Measurements from ENCODE around the gene OR8H1. TPM values are rescaled to one million over a fixed set of nuclear protein-coding genes. Genes with fewer than 3 reads are reported as not detected.

Gene OR8H1, protein sequence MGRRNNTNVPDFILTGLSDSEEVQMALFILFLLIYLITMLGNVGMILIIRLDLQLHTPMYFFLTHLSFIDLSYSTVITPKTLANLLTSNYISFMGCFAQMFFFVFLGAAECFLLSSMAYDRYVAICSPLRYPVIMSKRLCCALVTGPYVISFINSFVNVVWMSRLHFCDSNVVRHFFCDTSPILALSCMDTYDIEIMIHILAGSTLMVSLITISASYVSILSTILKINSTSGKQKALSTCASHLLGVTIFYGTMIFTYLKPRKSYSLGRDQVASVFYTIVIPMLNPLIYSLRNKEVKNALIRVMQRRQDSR
- total RNA-seq = not detected in 2 replicates

DNA sequence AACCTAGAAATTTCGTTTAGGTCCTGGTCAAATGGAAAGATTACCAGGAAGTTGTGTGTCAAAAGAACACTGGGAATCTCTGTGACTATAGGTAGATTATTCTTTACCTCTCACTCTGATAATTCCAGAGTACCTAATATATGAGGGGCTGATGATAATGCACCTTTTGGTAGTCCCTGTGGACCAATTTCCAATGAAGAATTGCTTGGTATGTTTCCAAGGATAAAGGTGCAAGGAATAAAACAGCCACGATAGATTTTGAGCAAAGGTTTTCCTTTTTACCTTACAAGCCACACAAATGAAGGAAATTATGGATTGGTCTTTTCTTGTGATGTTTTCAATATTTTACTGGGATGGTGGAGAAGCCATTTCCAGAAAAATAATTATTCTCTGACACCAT lies at the start of gene OR8H1:
TSS of gene OR8H1 (minus strand) at position 101 of the 400 bp plus-strand sequence. CDS start 1,192 bp downstream, outside the sequence.
- DNase-seq (ENCODE audit: low read depth) = no peak
- no peak within 1 kb of the TSS for H3K4me3 ChIP-seq (ENCODE audit: low read depth, low read length)
- no peak for TF ChIP-seq CTCF (IDR thresholded peaks at IDR 0.05; ENCODE audit: insufficient read depth, low read depth, low read length)

- TF ChIP-seq CTCF (IDR thresholded peaks at IDR 0.05; ENCODE audit: insufficient read depth, low read depth, low read length) = no peak
- H3K4me3 ChIP-seq (ENCODE audit: low read depth, low read length) = no peak overlapping the region
- no peak for DNase-seq (ENCODE audit: low read depth)
Observed at GRCh38 chr11:56340289-56340688, 48.2 kb upstream of the OR8H1 start.

DNA sequence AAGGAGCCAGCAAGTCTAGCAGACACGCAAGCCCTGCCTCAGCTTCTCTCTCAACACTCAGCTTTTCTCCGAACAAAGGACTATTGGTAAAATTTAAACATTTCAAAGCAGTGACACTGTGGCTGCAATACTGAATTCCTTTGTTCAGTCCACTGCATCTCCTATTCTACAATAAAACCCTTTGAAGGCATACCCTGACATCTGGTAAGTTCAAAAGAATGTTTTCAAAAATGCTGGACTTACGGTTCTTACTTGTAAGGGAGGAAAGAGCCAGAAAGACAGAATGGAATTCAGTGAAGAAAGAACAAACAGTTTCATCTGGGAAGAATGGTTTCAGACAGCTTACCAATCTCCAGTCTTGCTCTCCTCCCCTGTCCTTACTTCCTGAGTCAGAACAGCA lies 41.1 kb upstream of the OR8H1 start:
- no peak for DNase-seq (ENCODE audit: low read depth)
- TF ChIP-seq CTCF (IDR thresholded peaks at IDR 0.05; ENCODE audit: insufficient read depth, low read depth, low read length) = no peak
- H3K4me3 ChIP-seq (ENCODE audit: low read depth, low read length) = no peak overlapping the region

GRCh38 chr11:56331861-56332491 lies 39.9 kb upstream of the OR8H1 start:
- TF ChIP-seq CTCF (IDR thresholded peaks at IDR 0.05; ENCODE audit: insufficient read depth, low read depth, low read length) = no peak
- H3K4me3 ChIP-seq (ENCODE audit: low read depth, low read length) = no peak overlapping the region
- no peak for DNase-seq (ENCODE audit: low read depth)

DNA sequence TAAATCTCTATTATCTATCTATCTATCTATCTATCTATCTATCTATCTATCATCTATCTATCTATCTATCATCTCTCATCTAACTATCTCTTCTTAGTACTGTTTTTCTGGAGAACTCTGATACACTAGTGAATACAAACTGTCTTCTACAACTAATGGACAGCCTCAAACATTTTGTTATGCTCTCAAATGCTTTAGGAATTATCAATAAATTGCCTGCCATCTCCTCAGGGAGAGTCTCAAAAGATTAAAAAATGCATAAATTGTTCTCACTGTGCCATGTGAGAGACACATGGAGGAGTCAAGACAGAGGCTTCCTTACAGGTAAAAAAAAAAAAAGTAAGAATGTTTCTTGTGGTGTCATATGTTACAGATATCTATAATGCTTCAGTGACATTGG lies 22.8 kb upstream of the OR8H1 start, which contains the start of gene OR8K3:
TSS of gene OR8K3 (plus strand) at position 301 of the 400 bp plus-strand sequence. CDS start 3,163 bp downstream, outside the sequence.
- TF ChIP-seq CTCF (IDR thresholded peaks at IDR 0.05; ENCODE audit: insufficient read depth, low read depth, low read length) = no peak
- no peak within 1 kb of the TSS for H3K4me3 ChIP-seq (ENCODE audit: low read depth, low read length)
- DNase-seq (ENCODE audit: low read depth) = no peak

- no peak for TF ChIP-seq CTCF (IDR thresholded peaks at IDR 0.05; ENCODE audit: insufficient read depth, low read depth, low read length)
- DNase-seq (ENCODE audit: low read depth) = no peak
- no peak overlapping the region for H3K4me3 ChIP-seq (ENCODE audit: low read depth, low read length)
Observed at GRCh38 chr11:56307836-56308235, 15.8 kb upstream of the OR8H1 start.
